Left lung (tissue), 10 donors: ENCODE results near the gene KIF6. TPM values are rescaled to one million over a fixed set of nuclear protein-coding genes. Genes with fewer than 3 reads are reported as not detected.
"Not testable (repeated sequence)": the region's sequence is repeated elsewhere in the genome, so short reads cannot be mapped to it uniquely, and the experiment has no call there.

Experiments used
- ATAC-seq: fragments of 200-7000 bp; cut with Tn5 transposase; one replicate; pipeline ENCODE4 v1.9.1; 2020; ENCODE audit warnings: moderate library complexity
- DNase-seq, 4 donors: peaks; one replicate each; pipeline ENCODE4 v3.0.0-alpha.2; 2013 to 2020
- H3K27ac ChIP-seq, 2 donors: fragments of 200-600 bp; sonication (generic) in 1 of 2; one replicate each; pipeline versions ENCODE4 v1.5.0 to v1.8.0; 2020 to 2021
- H3K27me3 ChIP-seq, 2 donors: fragments of 200-600 bp; sonication (generic) in 1 of 2; one replicate each; pipeline versions ENCODE4 v1.5.0 to v1.8.0; 2020 to 2021
- H3K36me3 ChIP-seq, 2 donors: fragments of 200-600 bp; sonication (generic) in 1 of 2; one replicate each; pipeline versions ENCODE4 v1.5.0 to v1.8.0; 2020 to 2021
- H3K4me1 ChIP-seq, 2 donors: fragments of 200-600 bp; one replicate each; pipeline ENCODE4 v1.8.0; 2021
- H3K4me3 ChIP-seq, 2 donors: fragments of 200-600 bp; sonication (generic) in 1 of 2; one replicate each; pipeline versions ENCODE4 v1.5.0 to v1.8.0; 2020 to 2021; ENCODE audit warnings: mild to moderate bottlenecking in 1 of 2
- H3K9me3 ChIP-seq, 2 donors: fragments of 200-600 bp; sonication (generic) in 1 of 2; one replicate each; pipeline versions ENCODE4 v1.5.0 to v1.8.0; 2020 to 2021
- intact Hi-C, 2 donors: fragments of 100-400 bp; cut with DNase I; formaldehyde crosslinking; loops; one replicate each; pipeline versions ENCODE4 v1.11.2 to v1.14.2; 2022
- polyA plus RNA-seq, 6 donors: library from polyadenylated mRNA; unstranded; fragments of 120-200 nt; gene quantifications; one replicate each; pipeline ENCODE4 v1.2.1, GENCODE V29; 2013; ENCODE audit not compliant: insufficient read length in 6 of 6
- total RNA-seq, 2 donors: library from RNA; stranded (reverse); fragmentation: NEBNext Ultra II Directional; extraction: Animal tissue kit (Norgen Biotek cat#: 25700); gene quantifications; one replicate each; pipeline ENCODE4 v1.2.1, GENCODE V29; 2021
- TF ChIP-seq, protein P1 (sequence below), 2 donors: fragments of 200-600 bp; sonication (generic) in 1 of 2; IDR thresholded peaks; one replicate each; pipeline versions ENCODE4 v1.5.0 to v1.8.0; 2021; ENCODE audit warnings: antibody characterized with exemption in 2 of 2
- donor health status: DM: no; HTN: yes; CAD: no.
- donor health status: DM: no; HTN: no; CAD: no.

KIF6 gene
- total and polyA plus RNA-seq, 8 donors: 0.93 to 4.4 (median 2.8) TPM

DNA sequence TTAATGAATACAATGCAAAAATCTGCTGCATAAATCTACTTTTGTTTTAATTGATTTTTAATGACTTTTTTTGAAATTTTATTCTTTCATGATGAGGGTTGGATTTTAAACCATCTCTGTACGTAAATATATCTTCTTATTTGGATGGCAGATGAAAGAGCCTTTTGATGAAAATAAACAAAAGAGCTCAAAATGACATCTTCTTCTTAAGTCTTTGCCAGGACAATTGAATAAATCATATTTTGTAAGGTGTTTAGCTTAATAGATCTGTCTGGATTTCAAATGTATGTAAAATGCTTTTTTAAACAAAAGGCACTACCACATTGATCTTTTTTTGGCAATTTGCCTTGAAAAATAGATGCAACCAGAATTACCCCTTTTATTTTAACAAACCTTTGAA is 39.3 kb downstream of the KIF6 start:
- Histone ChIP-seq H3K4me3 (no peak overlapping the region), H3K27ac (no peak overlapping the region), H3K27me3 (no peaks in the 10 kb centered on the region), H3K9me3 (no peaks in the 10 kb centered on the region), H3K36me3 (no peaks in the 10 kb centered on the region), H3K4me1 (no peaks in the 10 kb centered on the region)
- DNase-seq (no peak), ATAC-seq (no peak)
- intact Hi-C loops: no loop called here
- TF ChIP-seq, protein P1, sequence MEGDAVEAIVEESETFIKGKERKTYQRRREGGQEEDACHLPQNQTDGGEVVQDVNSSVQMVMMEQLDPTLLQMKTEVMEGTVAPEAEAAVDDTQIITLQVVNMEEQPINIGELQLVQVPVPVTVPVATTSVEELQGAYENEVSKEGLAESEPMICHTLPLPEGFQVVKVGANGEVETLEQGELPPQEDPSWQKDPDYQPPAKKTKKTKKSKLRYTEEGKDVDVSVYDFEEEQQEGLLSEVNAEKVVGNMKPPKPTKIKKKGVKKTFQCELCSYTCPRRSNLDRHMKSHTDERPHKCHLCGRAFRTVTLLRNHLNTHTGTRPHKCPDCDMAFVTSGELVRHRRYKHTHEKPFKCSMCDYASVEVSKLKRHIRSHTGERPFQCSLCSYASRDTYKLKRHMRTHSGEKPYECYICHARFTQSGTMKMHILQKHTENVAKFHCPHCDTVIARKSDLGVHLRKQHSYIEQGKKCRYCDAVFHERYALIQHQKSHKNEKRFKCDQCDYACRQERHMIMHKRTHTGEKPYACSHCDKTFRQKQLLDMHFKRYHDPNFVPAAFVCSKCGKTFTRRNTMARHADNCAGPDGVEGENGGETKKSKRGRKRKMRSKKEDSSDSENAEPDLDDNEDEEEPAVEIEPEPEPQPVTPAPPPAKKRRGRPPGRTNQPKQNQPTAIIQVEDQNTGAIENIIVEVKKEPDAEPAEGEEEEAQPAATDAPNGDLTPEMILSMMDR (IDR thresholded peaks at IDR 0.05): no peak

DNA sequence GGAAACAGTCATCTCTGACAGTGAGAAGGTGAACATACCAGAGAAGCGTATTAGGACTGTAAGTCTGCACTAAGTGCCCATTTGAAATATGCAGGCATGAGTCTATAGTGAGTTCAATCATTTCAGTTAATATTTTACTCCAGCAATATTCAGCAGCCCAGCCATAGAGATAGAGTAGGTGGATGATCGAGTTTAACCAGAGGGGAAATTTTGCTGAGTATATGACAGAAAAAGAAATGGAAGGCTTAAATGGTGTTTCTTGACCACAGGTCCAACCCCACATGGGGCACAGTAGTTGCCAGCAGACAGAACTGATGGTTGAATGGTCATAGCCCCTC is 39.8 kb downstream of the KIF6 start:
- TF ChIP-seq, protein P1 (IDR thresholded peaks at IDR 0.05): no peak
- Histone ChIP-seq H3K36me3 (no peaks in the 10 kb centered on the region), H3K27ac (no peak overlapping the region), H3K27me3 (no peaks in the 10 kb centered on the region), H3K4me1 (no peaks in the 10 kb centered on the region), H3K9me3 (no peaks in the 10 kb centered on the region), H3K4me3 (no peak overlapping the region)
- ATAC-seq (no peak), DNase-seq (no peak)
- intact Hi-C loops: no loop called here

DNA sequence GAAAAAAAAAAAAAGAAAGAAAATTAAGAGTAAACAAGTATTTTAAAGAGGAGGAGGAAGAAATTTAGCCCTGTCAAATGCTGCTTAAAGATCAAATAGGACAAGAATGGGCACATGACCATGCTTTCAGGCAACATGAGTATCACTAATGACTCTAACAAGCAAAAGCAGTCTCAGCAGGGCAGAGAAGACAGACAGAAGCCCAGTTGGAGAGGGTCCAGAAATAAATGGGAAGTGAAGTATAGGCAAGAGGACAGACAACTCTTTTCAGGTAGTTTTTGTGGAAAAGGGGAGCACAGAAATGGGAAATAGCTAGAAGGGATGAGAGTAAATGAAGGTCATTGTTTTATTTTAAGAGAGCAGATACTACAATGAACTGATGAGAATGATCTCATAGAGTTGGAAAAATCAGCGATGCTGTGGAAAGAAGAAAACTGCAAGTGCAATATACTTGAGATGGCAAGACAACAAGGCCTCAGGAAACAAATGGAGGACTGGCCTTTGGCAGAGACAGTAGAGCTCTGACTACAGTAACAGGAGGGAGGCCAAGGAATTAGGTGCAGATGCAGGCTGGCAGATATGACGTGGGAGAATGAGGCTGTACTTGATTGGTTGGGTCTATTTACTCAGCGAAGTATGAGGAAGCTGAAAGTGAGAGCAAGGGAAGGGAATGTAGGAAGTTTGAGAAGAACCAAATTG is 40.3 kb downstream of the KIF6 start:
- peak; percentile 26 for ATAC-seq
- TF ChIP-seq, protein P1 (IDR thresholded peaks at IDR 0.05): no peak
- Histone ChIP-seq H3K36me3 (no peaks in the 10 kb centered on the region), H3K27ac (no peak overlapping the region), H3K9me3 (no peaks in the 10 kb centered on the region), H3K4me3 (no peak overlapping the region), H3K27me3 (no peaks in the 10 kb centered on the region), H3K4me1 (no peaks in the 10 kb centered on the region)
- peak in 1 of 4 donors; percentile 16 for DNase-seq
- intact Hi-C loops: no loop called here

DNA sequence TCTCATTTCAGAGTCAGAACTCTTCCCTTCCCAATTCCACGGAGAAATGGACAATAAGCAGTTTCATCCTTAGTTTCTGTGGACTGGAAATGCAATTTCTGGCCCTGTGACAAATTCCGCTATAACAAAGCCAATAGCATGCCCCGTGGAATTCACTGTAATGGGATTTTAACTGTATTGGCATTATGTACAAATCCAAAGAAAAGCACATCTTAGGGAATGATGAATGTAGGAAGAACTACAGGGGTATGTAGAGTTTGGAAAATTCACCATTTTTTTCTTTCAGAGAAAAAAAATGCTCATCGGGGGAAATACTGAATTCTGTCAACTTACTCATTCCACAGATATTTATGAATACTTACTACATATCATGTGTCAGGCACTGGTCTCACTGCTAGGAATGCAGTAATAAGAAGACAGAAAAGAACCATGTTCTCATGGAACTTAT is 43.5 kb downstream of the KIF6 start:
- H3K9me3 ChIP-seq: no peaks in the 10 kb centered on the region
- no peaks in the 10 kb centered on the region for H3K4me1 ChIP-seq
- TF ChIP-seq, protein P1 (IDR thresholded peaks at IDR 0.05): no peak
- H3K4me3 ChIP-seq: no peak overlapping the region
- ATAC-seq (no peak), DNase-seq (peak in 1 of 4 donors; percentile 21)
- no peaks in the 10 kb centered on the region for H3K36me3 ChIP-seq
- no peak overlapping the region for H3K27ac ChIP-seq
- intact Hi-C loops: no loop called here
- no peaks in the 10 kb centered on the region for H3K27me3 ChIP-seq

DNA sequence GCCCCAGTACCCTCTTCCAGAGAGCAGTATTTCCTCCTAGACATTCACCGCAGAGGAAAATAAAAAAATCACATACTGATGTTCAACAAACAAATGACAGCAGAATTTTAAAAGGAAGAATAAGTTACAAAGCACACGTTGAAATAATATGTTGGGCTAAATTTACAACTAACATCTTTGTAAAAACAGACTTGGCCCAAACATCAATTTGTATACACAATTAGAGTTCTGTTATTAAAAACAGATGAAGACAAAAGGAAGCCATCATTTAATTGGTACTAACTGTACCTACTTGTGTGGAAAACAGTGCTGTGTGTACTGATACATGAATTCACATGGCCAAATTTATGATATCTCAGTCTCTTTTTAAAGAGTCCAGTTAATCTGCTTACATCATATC is 46.3 kb downstream of the KIF6 start:
- TF ChIP-seq, protein P1 (IDR thresholded peaks at IDR 0.05): no peak

DNA sequence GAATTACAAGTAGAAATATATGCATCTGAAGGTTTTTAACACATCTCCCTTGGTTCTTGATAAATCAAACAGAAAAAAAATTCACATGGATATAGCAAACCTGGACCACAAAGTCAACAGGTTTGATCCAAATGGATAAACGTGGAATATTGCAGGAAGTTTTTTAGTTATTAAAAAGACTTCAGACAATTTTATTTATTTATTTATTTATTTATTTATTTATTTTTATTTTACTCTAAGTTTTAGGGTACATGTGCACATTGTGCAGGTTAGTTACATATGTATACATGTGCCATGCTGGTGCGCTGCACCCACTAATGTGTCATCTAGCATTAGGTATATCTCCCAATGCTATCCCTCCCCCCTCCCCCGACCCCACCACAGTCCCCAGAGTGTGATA is 47.9 kb downstream of the KIF6 start:
- H3K27ac ChIP-seq, H3K4me3 ChIP-seq, H3K36me3 ChIP-seq, DNase-seq, H3K9me3 ChIP-seq, H3K4me1 ChIP-seq, intact Hi-C loops, ATAC-seq, H3K27me3 ChIP-seq: not testable (repeated sequence)

More for the DNA sequence above, 46.3 kb downstream of the KIF6 start:
- Histone ChIP-seq H3K27ac (no peak overlapping the region), H3K9me3 (no peaks in the 10 kb centered on the region), H3K36me3 (no peaks in the 10 kb centered on the region), H3K4me1 (no peaks in the 10 kb centered on the region), H3K27me3 (no peaks in the 10 kb centered on the region), H3K4me3 (no peak overlapping the region)
- DNase-seq (no peak), ATAC-seq (no peak)
- intact Hi-C loops: no loop called here
